MM.1S (cell line): ENCODE results near the gene B4GALNT1.

ENCODE experiments used
- DNase-seq: peaks from one replicate; pipeline ENCODE4 v3.0.0-alpha.2; 2015
- H2AFZ ChIP-seq: fragments of 300-600 bp; sonication (generic); 2 replicates; pipeline ENCODE4 v1.6.0; 2016; ENCODE audit warnings: antibody characterized with exemption, low read length
- H3F3A ChIP-seq: fragments of 300-600 bp; sonication (generic); 2 replicates; pipeline ENCODE4 v1.6.1; 2016; ENCODE audit warnings: mild to moderate bottlenecking, antibody characterized with exemption, low read length, moderate library complexity, mixed read lengths; ENCODE audit not compliant: insufficient read depth
- H3K27ac ChIP-seq: fragments of 300-600 bp; sonication (generic); 2 replicates; pipeline ENCODE4 v1.5.1; 2016; ENCODE audit warnings: mild to moderate bottlenecking, low read length
- H3K27me3 ChIP-seq: fragments of 300-600 bp; sonication (generic); replicated peaks from 2 replicates; pipeline ENCODE4 v1.6.0; 2016; ENCODE audit warnings: low read length; ENCODE audit not compliant: insufficient read depth
- H3K36me3 ChIP-seq: fragments of 300-600 bp; sonication (generic); replicated peaks from 2 replicates; pipeline ENCODE4 v1.6.1; 2016; ENCODE audit warnings: mild to moderate bottlenecking, low read length, mixed read lengths; ENCODE audit not compliant: insufficient read depth
- H3K4me1 ChIP-seq: fragments of 300-600 bp; sonication (generic); 2 replicates; pipeline ENCODE4 v1.6.1; 2016; ENCODE audit warnings: low read length, mixed read lengths
- H3K4me2 ChIP-seq: fragments of 300-600 bp; sonication (generic); 2 replicates; pipeline ENCODE4 v1.6.0; 2016; ENCODE audit warnings: low read depth, low read length
- H3K4me3 ChIP-seq: fragments of 300-600 bp; sonication (generic); 2 replicates; pipeline ENCODE4 v1.5.1; 2016; ENCODE audit warnings: low read length, mixed read lengths
- H3K79me2 ChIP-seq: fragments of 300-600 bp; sonication (generic); 2 replicates; pipeline ENCODE4 v1.6.1; 2016; ENCODE audit warnings: mixed run types, low read length, mixed read lengths
- H3K9ac ChIP-seq: fragments of 300-600 bp; sonication (generic); 2 replicates; pipeline ENCODE4 v1.6.1; 2016; ENCODE audit warnings: low read length, mixed read lengths
- H3K9me2 ChIP-seq: fragments of 300-600 bp; sonication (generic); replicated peaks from 2 replicates; pipeline ENCODE4 v1.6.1; 2016; ENCODE audit warnings: mild to moderate bottlenecking, low read length, mixed read lengths; ENCODE audit not compliant: insufficient read depth
- H3K9me3 ChIP-seq: fragments of 300-600 bp; sonication (generic); replicated peaks from 2 replicates; pipeline ENCODE4 v1.6.1; 2016; ENCODE audit warnings: mild to moderate bottlenecking, low read length, mixed read lengths; ENCODE audit not compliant: insufficient read depth
- H4K20me1 ChIP-seq: fragments of 300-600 bp; sonication (generic); 2 replicates; pipeline ENCODE4 v1.6.1; 2016; ENCODE audit warnings: mild to moderate bottlenecking, low read length, moderate library complexity, mixed read lengths; ENCODE audit not compliant: insufficient read depth
- EZH2 ChIP-seq: fragments of 300-600 bp; sonication (generic); optimal IDR thresholded peaks from 2 replicates; pipeline ENCODE3; 2017; ENCODE audit warnings: low read depth, mild to moderate bottlenecking, antibody characterized with exemption, low read length, mixed read lengths
- EZH2phosphoT487 ChIP-seq: fragments of 300-600 bp; sonication (generic); IDR thresholded peaks from 2 replicates; pipeline ENCODE4 v1.6.1; 2018; ENCODE audit warnings: antibody characterized with exemption, low read length
- TF ChIP-seq, protein P1 (sequence below): fragments of 300-600 bp; sonication (generic); IDR thresholded peaks from 2 replicates; pipeline ENCODE4 v1.5.1; 2016; ENCODE audit warnings: antibody characterized with exemption, low read length, mixed read lengths

Gene B4GALNT1

DNA sequence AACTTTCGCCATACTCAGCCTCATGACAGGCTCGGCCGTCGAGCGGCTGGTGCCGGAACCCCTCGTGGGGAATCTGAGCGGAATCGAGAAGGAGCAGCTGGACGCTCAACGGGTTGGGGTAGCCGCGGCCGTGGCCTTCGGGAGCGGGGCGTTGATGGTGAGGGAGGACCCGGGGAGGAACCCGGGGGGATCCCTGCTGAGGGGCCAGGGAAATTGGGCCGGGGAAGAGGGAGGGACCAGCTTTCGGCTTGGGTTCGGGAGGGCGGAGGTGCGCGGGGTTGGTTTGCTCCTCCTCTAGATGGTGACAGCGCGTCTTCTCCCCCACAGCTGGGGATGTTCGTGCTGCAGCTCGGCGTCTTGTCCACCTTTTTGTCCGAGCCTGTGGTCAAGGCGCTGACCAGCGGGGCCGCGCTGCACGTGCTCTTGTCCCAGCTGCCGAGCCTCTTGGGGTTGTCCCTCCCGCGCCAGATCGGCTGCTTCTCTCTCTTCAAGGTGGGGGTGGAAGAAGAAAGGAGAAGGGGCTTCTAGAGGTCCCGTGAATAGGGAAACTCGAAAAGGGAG, 12.0 kb downstream of the B4GALNT1 start:
- no peaks in the 10 kb centered on the region for H3K9me3 ChIP-seq
- TF ChIP-seq EZH2phosphoT487, result no peak
- peak; percentile 72 for TF ChIP-seq EZH2
- TF ChIP-seq, protein P1, sequence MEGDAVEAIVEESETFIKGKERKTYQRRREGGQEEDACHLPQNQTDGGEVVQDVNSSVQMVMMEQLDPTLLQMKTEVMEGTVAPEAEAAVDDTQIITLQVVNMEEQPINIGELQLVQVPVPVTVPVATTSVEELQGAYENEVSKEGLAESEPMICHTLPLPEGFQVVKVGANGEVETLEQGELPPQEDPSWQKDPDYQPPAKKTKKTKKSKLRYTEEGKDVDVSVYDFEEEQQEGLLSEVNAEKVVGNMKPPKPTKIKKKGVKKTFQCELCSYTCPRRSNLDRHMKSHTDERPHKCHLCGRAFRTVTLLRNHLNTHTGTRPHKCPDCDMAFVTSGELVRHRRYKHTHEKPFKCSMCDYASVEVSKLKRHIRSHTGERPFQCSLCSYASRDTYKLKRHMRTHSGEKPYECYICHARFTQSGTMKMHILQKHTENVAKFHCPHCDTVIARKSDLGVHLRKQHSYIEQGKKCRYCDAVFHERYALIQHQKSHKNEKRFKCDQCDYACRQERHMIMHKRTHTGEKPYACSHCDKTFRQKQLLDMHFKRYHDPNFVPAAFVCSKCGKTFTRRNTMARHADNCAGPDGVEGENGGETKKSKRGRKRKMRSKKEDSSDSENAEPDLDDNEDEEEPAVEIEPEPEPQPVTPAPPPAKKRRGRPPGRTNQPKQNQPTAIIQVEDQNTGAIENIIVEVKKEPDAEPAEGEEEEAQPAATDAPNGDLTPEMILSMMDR, result no peak
- H3K4me2 ChIP-seq, result peak overlapping the region; percentile 93
- no peaks in the 10 kb centered on the region for H3F3A ChIP-seq
- no peaks in the 10 kb centered on the region for H3K9me2 ChIP-seq
- no peaks in the 10 kb centered on the region for H3K79me2 ChIP-seq
- no peak overlapping the region for H3K9ac ChIP-seq
- no peak overlapping the region for H3K27ac ChIP-seq
- no peaks in the 10 kb centered on the region for H3K36me3 ChIP-seq
- peak overlapping the region; percentile 44 for H3K4me3 ChIP-seq
- peak overlapping the region; percentile 74 for H2AFZ ChIP-seq
- no peak for DNase-seq
- H4K20me1 ChIP-seq, result no peaks in the 10 kb centered on the region
- H3K27me3 ChIP-seq, result peaks cover 50% of the 10 kb centered on the region
- peaks cover 6% of the 10 kb centered on the region for H3K4me1 ChIP-seq

DNA sequence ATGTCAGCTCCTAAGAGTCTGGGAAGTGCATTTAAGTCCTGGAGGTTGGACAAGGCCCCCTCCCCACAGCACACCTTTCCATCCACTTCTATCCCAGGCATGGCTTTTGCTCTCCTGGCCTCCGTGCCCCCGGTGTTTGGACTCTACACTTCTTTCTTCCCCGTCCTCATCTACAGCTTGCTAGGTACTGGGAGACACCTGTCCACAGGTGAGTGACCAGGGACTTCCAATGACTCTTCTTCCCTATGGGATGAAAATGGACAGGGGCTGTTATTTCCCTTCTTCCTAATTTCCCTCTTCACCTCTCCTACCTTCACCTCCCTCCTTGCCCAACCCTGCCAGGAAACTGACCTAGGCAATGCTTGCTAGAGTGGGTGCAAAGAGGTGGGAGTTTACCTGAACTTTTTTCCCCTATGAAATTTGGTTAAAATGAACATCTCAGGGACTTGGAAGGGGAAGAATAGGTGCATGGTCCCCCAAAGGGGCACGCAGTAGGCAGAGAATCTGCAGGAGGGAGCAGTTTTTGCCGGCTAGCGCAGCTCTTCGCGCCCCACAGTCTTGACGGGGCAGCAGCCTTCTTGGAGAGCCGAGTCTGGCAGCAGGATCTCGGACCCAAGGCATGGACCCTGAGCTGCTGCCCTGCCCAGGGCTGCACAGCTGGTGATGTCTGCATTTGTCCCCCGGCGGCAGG, 12.6 kb downstream of the B4GALNT1 start:
- Histone ChIP-seq H3K9me3 (no peaks in the 10 kb centered on the region), H3K9me2 (no peaks in the 10 kb centered on the region), H3K4me2 (peak overlapping the region; percentile 93), H4K20me1 (no peaks in the 10 kb centered on the region), H3K79me2 (no peaks in the 10 kb centered on the region), H3K4me1 (peaks cover 6% of the 10 kb centered on the region), H3K9ac (no peak overlapping the region), H3K27me3 (peaks cover 50% of the 10 kb centered on the region), H2AFZ (0 out of 2 replicates have a peak overlapping the region, but pooled peaks have one; percentile 74), H3K36me3 (no peaks in the 10 kb centered on the region), H3K27ac (no peak overlapping the region), H3K4me3 (peak overlapping the region; percentile 44; the same call in 1 of the 2 replicates), H3F3A (no peaks in the 10 kb centered on the region)
- TF ChIP-seq, protein P1, result no peak
- TF ChIP-seq EZH2phosphoT487 (no peak), EZH2 (no peak)
- no peak for DNase-seq

DNA sequence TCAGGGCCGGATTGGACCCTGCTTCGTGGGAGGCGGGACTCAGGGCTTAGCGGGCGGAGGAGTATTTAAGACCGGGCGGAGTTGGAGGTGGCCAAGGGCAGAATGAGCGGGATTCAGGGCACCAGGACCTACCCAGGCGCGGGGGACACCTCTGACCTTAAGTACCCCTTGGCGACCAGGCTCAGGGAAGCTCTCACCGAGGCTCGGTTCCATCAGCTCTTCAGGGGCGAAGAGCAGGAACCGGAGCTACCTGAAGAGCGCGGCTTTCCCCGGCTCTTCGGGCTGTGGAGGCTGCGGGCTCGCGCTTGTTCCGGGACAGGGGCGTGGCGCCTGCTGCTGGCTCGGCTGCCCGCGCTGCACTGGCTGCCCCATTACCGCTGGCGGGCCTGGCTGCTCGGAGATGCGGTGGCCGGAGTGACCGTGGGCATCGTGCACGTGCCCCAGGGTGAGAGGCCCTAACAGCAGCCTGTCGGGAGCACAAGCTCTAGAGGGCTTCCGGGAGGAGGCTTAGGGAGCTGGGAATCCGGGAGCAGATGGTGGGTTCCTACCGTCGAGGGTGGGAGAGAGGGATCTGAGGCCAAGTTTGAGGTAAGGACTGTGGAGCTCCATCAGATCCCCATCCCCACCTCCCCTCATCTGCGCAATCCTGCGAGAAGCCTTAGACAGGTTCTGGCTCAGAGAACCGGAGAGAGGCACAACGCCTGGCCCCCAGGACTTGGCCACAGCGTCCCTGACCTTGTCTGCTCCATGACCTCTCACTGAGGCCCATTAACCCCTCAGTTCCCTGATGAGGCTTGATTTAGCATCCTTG, 13.4 kb downstream of the B4GALNT1 start:
- H3K4me2 ChIP-seq, result peak overlapping the region; percentile 33; the same call in 1 of the 2 replicates
- H3F3A ChIP-seq, result no peaks in the 10 kb centered on the region
- peaks cover 50% of the 10 kb centered on the region for H3K27me3 ChIP-seq
- no peaks in the 10 kb centered on the region for H4K20me1 ChIP-seq
- H3K79me2 ChIP-seq, result no peaks in the 10 kb centered on the region
- H3K9me2 ChIP-seq, result no peaks in the 10 kb centered on the region
- H3K27ac ChIP-seq, result no peak overlapping the region
- H3K9ac ChIP-seq, result no peak overlapping the region
- no peak for DNase-seq
- H2AFZ ChIP-seq, result no peak overlapping the region
- no peaks in the 10 kb centered on the region for H3K9me3 ChIP-seq
- peaks cover 6% of the 10 kb centered on the region for H3K4me1 ChIP-seq
- H3K36me3 ChIP-seq, result no peaks in the 10 kb centered on the region
- no peak for TF ChIP-seq EZH2
- TF ChIP-seq, protein P1, result no peak
- TF ChIP-seq EZH2phosphoT487, result no peak
- no peak overlapping the region for H3K4me3 ChIP-seq
